MM.1S (cell line): Measurements from ENCODE around the gene HS6ST3.

ENCODE experiments used
- DNase-seq: peaks from one replicate; pipeline ENCODE4 v3.0.0-alpha.2; 2015
- H2AFZ ChIP-seq: fragments of 300-600 bp; sonication (generic); 2 replicates; pipeline ENCODE4 v1.6.0; 2016; ENCODE audit warnings: antibody characterized with exemption, low read length
- H3F3A ChIP-seq: fragments of 300-600 bp; sonication (generic); 2 replicates; pipeline ENCODE4 v1.6.1; 2016; ENCODE audit warnings: mild to moderate bottlenecking, antibody characterized with exemption, low read length, moderate library complexity, mixed read lengths; ENCODE audit not compliant: insufficient read depth
- H3K27ac ChIP-seq: fragments of 300-600 bp; sonication (generic); 2 replicates; pipeline ENCODE4 v1.5.1; 2016; ENCODE audit warnings: mild to moderate bottlenecking, low read length
- H3K27me3 ChIP-seq: fragments of 300-600 bp; sonication (generic); replicated peaks from 2 replicates; pipeline ENCODE4 v1.6.0; 2016; ENCODE audit warnings: low read length; ENCODE audit not compliant: insufficient read depth
- H3K36me3 ChIP-seq: fragments of 300-600 bp; sonication (generic); replicated peaks from 2 replicates; pipeline ENCODE4 v1.6.1; 2016; ENCODE audit warnings: mild to moderate bottlenecking, low read length, mixed read lengths; ENCODE audit not compliant: insufficient read depth
- H3K4me1 ChIP-seq: fragments of 300-600 bp; sonication (generic); 2 replicates; pipeline ENCODE4 v1.6.1; 2016; ENCODE audit warnings: low read length, mixed read lengths
- H3K4me2 ChIP-seq: fragments of 300-600 bp; sonication (generic); 2 replicates; pipeline ENCODE4 v1.6.0; 2016; ENCODE audit warnings: low read depth, low read length
- H3K4me3 ChIP-seq: fragments of 300-600 bp; sonication (generic); 2 replicates; pipeline ENCODE4 v1.5.1; 2016; ENCODE audit warnings: low read length, mixed read lengths
- H3K79me2 ChIP-seq: fragments of 300-600 bp; sonication (generic); 2 replicates; pipeline ENCODE4 v1.6.1; 2016; ENCODE audit warnings: mixed run types, low read length, mixed read lengths
- H3K9ac ChIP-seq: fragments of 300-600 bp; sonication (generic); 2 replicates; pipeline ENCODE4 v1.6.1; 2016; ENCODE audit warnings: low read length, mixed read lengths
- H3K9me2 ChIP-seq: fragments of 300-600 bp; sonication (generic); replicated peaks from 2 replicates; pipeline ENCODE4 v1.6.1; 2016; ENCODE audit warnings: mild to moderate bottlenecking, low read length, mixed read lengths; ENCODE audit not compliant: insufficient read depth
- H3K9me3 ChIP-seq: fragments of 300-600 bp; sonication (generic); replicated peaks from 2 replicates; pipeline ENCODE4 v1.6.1; 2016; ENCODE audit warnings: mild to moderate bottlenecking, low read length, mixed read lengths; ENCODE audit not compliant: insufficient read depth
- H4K20me1 ChIP-seq: fragments of 300-600 bp; sonication (generic); 2 replicates; pipeline ENCODE4 v1.6.1; 2016; ENCODE audit warnings: mild to moderate bottlenecking, low read length, moderate library complexity, mixed read lengths; ENCODE audit not compliant: insufficient read depth
- CTCF ChIP-seq: fragments of 300-600 bp; sonication (generic); IDR thresholded peaks from 2 replicates; pipeline ENCODE4 v1.5.1; 2016; ENCODE audit warnings: antibody characterized with exemption, low read length, mixed read lengths
- EZH2 ChIP-seq: fragments of 300-600 bp; sonication (generic); optimal IDR thresholded peaks from 2 replicates; pipeline ENCODE3; 2017; ENCODE audit warnings: low read depth, mild to moderate bottlenecking, antibody characterized with exemption, low read length, mixed read lengths
- EZH2phosphoT487 ChIP-seq: fragments of 300-600 bp; sonication (generic); IDR thresholded peaks from 2 replicates; pipeline ENCODE4 v1.6.1; 2018; ENCODE audit warnings: antibody characterized with exemption, low read length

Gene HS6ST3

GRCh38 chr13:96398486-96398885 lies 308.6 kb downstream of the HS6ST3 start:
- no peaks in the 10 kb centered on the region for H3K9me3 ChIP-seq
- H3K4me3 ChIP-seq = no peak overlapping the region
- H3K9me2 ChIP-seq = no peaks in the 10 kb centered on the region
- no peak overlapping the region for H3K9ac ChIP-seq
- TF ChIP-seq EZH2phosphoT487 = no peak
- TF ChIP-seq EZH2 = no peak
- no peak for TF ChIP-seq CTCF
- H3K4me1 ChIP-seq = no peaks in the 10 kb centered on the region
- no peaks in the 10 kb centered on the region for H3F3A ChIP-seq
- no peak for DNase-seq
- no peak overlapping the region for H2AFZ ChIP-seq
- H3K36me3 ChIP-seq = no peaks in the 10 kb centered on the region
- H3K27ac ChIP-seq = no peak overlapping the region
- no peak overlapping the region for H3K4me2 ChIP-seq
- no peaks in the 10 kb centered on the region for H4K20me1 ChIP-seq
- H3K79me2 ChIP-seq = no peaks in the 10 kb centered on the region
- H3K27me3 ChIP-seq = no peaks in the 10 kb centered on the region

GRCh38 chr13:96403241-96403640 lies 313.3 kb downstream of the HS6ST3 start:
- TF ChIP-seq CTCF (no peak), EZH2phosphoT487 (no peak), EZH2 (no peak)
- no peaks in the 10 kb centered on the region for H3F3A ChIP-seq
- H2AFZ ChIP-seq = no peak overlapping the region
- H3K4me3 ChIP-seq = no peak overlapping the region
- H3K4me2 ChIP-seq = no peak overlapping the region
- H3K36me3 ChIP-seq = no peaks in the 10 kb centered on the region
- peak overlapping the region; percentile 12; the same call in 1 of the 2 replicates for H3K27ac ChIP-seq
- H3K9me2 ChIP-seq = no peaks in the 10 kb centered on the region
- H3K4me1 ChIP-seq = no peaks in the 10 kb centered on the region
- no peaks in the 10 kb centered on the region for H3K27me3 ChIP-seq
- H3K9ac ChIP-seq = no peak overlapping the region
- H4K20me1 ChIP-seq = no peaks in the 10 kb centered on the region
- peak; percentile 53 for DNase-seq
- no peaks in the 10 kb centered on the region for H3K9me3 ChIP-seq
- H3K79me2 ChIP-seq = no peaks in the 10 kb centered on the region

- Histone ChIP-seq H3K4me1 (no peaks in the 10 kb centered on the region), H3K4me2 (no peak overlapping the region), H3K9ac (no peak overlapping the region), H3K79me2 (no peaks in the 10 kb centered on the region), H3K9me3 (no peaks in the 10 kb centered on the region), H3K27ac (peak overlapping the region; percentile 12; the same call in 1 of the 2 replicates), H3K27me3 (no peaks in the 10 kb centered on the region), H3F3A (no peaks in the 10 kb centered on the region), H3K36me3 (no peaks in the 10 kb centered on the region), H2AFZ (no peak overlapping the region), H4K20me1 (no peaks in the 10 kb centered on the region), H3K4me3 (no peak overlapping the region), H3K9me2 (no peaks in the 10 kb centered on the region)
- DNase-seq = no peak
- TF ChIP-seq EZH2 (no peak), EZH2phosphoT487 (no peak), CTCF (no peak)
These were observed 313.7 kb downstream of the HS6ST3 start for GRCh38 chr13:96403651-96404050.
